Transverse colon (tissue), 4 donors: ENCODE results near the gene PRUNE1. TPM values are rescaled to one million over a fixed set of nuclear protein-coding genes. Genes with fewer than 3 reads are reported as not detected.
A peak's percentile ranks its signal among the peaks of the same experiment; 100 is the strongest.

ENCODE experiments used
- DNase-seq: peaks from one replicate; pipeline ENCODE4 v3.0.0-alpha.2; 2019
- H3K27ac ChIP-seq, 4 donors: fragments of 200-600 bp; sonication (generic); 2 replicates each; pipeline ENCODE4 v1.5.1; 2016 to 2018; ENCODE audit warnings: inconsistent platforms in 4 of 4
- H3K27me3 ChIP-seq: fragments of 200-600 bp; sonication (generic); 2 replicates; pipeline ENCODE4 v1.5.1; 2017; ENCODE audit warnings: inconsistent platforms
- H3K36me3 ChIP-seq, 4 donors: fragments of 200-600 bp; sonication (generic); 2 replicates each; pipeline ENCODE4 v1.5.1; 2017 to 2019; ENCODE audit warnings: inconsistent platforms in 4 of 4
- H3K4me1 ChIP-seq, 4 donors: fragments of 200-600 bp; sonication (generic); 2 replicates each; pipeline ENCODE4 v1.5.1; 2017 to 2020; ENCODE audit warnings: inconsistent platforms in 4 of 4
- H3K4me3 ChIP-seq, 4 donors: fragments of 200-600 bp; sonication (generic); 1 replicate in 1 of 4; 2 replicates in 3 of 4; pipeline versions ENCODE4 v1.5.1 to v1.6.1; 2017 to 2019; ENCODE audit warnings: inconsistent platforms in 4 of 4
- H3K9me3 ChIP-seq, 2 donors: fragments of 200-600 bp; sonication (generic); 2 replicates each; pipeline ENCODE4 v1.5.1; 2017 to 2019; ENCODE audit warnings: inconsistent platforms in 2 of 2
- CTCF ChIP-seq, 5 experiments: fragments of 200-600 bp in 3 of 5; fragments of 450-650 bp in 2 of 5; sonication (generic) in 3 of 5; IDR thresholded peaks; 1 replicate in 2 of 5; 2 replicates in 3 of 5; pipeline ENCODE4 v1.5.1; 2016 to 2017; ENCODE audit warnings: antibody characterized with exemption in 5 of 5, inconsistent platforms in 3 of 5, mild to moderate bottlenecking in 2 of 5, moderate library complexity in 1 of 5
- EP300 ChIP-seq: sonication (generic); formaldehyde crosslinking; IDR thresholded peaks from one replicate; pipeline ENCODE4 v1.6.1; 2017; ENCODE audit warnings: antibody characterized with exemption, low read depth
- POLR2A ChIP-seq: fragments of 450-650 bp; IDR thresholded peaks from one replicate; pipeline ENCODE4 v1.6.1; 2016; ENCODE audit warnings: antibody characterized with exemption, mild to moderate bottlenecking, moderate library complexity
- POLR2AphosphoS5 ChIP-seq, 3 donors: sonication (generic); formaldehyde crosslinking; IDR thresholded peaks; one replicate each; pipeline ENCODE4 v1.6.1; 2016; ENCODE audit warnings: antibody characterized with exemption in 3 of 3
- WGBS, 2 donors: methylation state at CpG; one replicate each; pipeline ENCODE4 v1.1.5; 2018; ENCODE audit warnings: low coverage in 1 of 2; 5-methylcytosine and 5-hydroxymethylcytosine counted together
- in situ Hi-C, 4 donors: fragments of 200-750 bp; cut with MboI; loops; one replicate each; pipeline versions ENCODE4 v1.15.0 to v1.15.1; 2017; ENCODE audit warnings: low sequenced_read_pairs in 3 of 4, low pct_ligation_motif_present in 1 of 4, low pct_unique_long_range_greater_than_20kb in 1 of 4
- intact Hi-C: fragments of 100-400 bp; cut with DNase I; formaldehyde crosslinking; loops from one replicate; pipeline ENCODE4 v1.15.1; 2023; ENCODE audit warnings: low total_unique reads
- total RNA-seq, 4 donors: library from RNA; depleted of rRNA; stranded (reverse); fragments of >200 nt; gene quantifications; one replicate each; pipeline ENCODE4 v1.1.0, GENCODE V29; 2016

PRUNE1 gene
- total RNA-seq, 4 donors from 2014 or later, result 9.0 to 80.4 (median 26.8) TPM

DNA sequence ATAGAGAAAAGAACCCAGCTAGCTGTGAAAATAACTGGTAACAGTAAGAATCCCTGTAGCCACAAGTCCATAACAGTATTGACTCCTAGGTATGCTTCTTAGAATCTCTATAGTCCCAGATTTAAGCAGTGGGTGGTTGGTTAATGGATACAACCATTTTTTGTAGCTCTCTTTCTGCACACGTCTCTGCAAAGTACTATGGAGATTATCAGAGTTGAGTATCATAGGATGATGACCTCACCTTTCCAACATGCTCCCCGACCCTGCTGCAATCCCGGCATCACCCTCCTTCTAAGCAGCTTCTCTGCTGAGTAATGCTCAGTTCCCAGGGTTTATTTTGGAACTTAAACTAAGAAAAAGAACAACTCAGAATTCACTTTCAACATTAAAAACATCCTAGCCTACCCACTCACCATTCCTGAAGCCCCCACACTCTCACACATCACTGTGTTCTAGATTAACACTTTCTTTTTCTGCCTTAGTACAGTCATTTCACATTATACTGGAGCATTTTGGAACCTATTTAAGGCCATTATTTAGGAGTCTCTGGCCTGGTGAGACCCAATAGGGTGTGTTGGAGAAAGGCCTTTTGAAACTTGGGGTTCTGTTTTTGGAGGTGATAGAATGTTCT, 54.6 kb downstream of the PRUNE1 start:
- Histone ChIP-seq H3K27ac (no peak overlapping the region), H3K27me3 (no peaks in the 10 kb centered on the region), H3K36me3 (no peaks in the 10 kb centered on the region), H3K4me3 (no peak overlapping the region), H3K9me3 (no peaks in the 10 kb centered on the region), H3K4me1 (peaks cover 4 to 20% (median 11%) of the 10 kb centered on the region in 4 donors)
- intact Hi-C loops (no loop called here), in situ Hi-C loops (no loop called here)
- no peak for TF ChIP-seq EP300
- no peak for TF ChIP-seq POLR2A
- TF ChIP-seq CTCF (IDR thresholded peaks at IDR 0.05), result no peak
- no peak for TF ChIP-seq POLR2AphosphoS5 (IDR thresholded peaks at IDR 0.05)
- DNase-seq, result no peak
- WGBS, 2 donors, result 67 to 76% methylated on average over 3 of the region's 3 CpGs

DNA sequence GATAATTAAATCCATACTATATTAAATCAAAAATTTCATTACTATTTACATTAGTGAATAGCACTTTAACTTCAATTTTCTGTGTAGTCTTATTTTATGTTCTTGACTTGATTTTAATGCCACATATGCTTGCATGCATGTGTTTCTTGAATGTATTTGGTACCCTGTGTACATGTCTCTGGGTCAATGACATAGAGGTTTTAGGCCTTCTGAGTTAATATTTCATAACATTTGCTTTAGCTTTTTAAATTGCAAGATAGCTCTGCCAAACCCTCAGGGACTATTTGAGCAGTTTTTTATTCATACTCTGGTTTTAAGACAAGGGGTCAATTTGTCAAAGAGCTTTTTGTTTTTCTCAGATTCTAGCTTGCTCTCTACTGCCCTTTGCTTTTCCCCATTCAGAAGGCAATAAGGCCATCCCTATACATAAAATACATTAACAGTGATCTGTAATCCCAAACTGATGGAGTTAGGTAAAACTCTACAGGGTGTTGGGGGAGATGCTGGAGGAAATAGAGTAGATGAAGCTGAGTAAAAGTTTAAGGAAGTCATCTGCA, 56.9 kb downstream of the PRUNE1 start:
- intact Hi-C loops (no loop called here), in situ Hi-C loops (no loop called here)
- Histone ChIP-seq H3K27ac (no peak overlapping the region), H3K4me3 (no peak overlapping the region), H3K27me3 (no peaks in the 10 kb centered on the region), H3K4me1 (peaks cover 4 to 11% (median 6%) of the 10 kb centered on the region in 4 donors), H3K36me3 (no peaks in the 10 kb centered on the region), H3K9me3 (no peaks in the 10 kb centered on the region)
- DNase-seq, result no peak
- no peak for TF ChIP-seq EP300
- no peak for TF ChIP-seq CTCF (IDR thresholded peaks at IDR 0.05)
- TF ChIP-seq POLR2A, result no peak
- no peak for TF ChIP-seq POLR2AphosphoS5 (IDR thresholded peaks at IDR 0.05)

DNA sequence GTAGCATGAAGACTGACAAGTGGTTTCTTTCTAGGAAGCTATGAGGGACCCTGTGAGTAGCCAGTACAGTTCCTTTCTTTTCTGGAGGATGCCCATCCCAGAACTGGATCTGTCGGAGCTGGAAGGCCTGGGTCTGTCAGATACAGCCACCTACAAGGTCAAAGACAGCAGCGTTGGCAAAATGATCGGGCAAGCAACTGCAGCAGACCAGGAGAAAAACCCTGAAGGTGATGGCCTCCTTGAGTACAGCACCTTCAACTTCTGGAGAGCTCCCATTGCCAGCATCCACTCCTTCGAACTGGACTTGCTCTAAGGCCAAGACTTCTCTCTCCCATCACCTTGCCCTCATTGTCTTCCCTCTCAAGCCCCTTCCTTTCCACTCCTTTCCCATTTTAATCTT, 58.9 kb downstream of the PRUNE1 start:
- H3K4me1 ChIP-seq, result peaks cover 2 to 13% (median 7%) of the 10 kb centered on the region in 4 donors
- in situ Hi-C loops, result no loop called here
- DNase-seq, result no peak
- H3K9me3 ChIP-seq, result no peaks in the 10 kb centered on the region
- no peaks in the 10 kb centered on the region for H3K36me3 ChIP-seq
- intact Hi-C loops, result no loop called here
- 95 to 100% methylated on average over 1 to 4 of the region's 4 CpGs for WGBS, 2 donors
- no peak overlapping the region for H3K4me3 ChIP-seq
- TF ChIP-seq POLR2AphosphoS5 (IDR thresholded peaks at IDR 0.05) (no peak), CTCF (IDR thresholded peaks at IDR 0.05) (no peak), EP300 (no peak), POLR2A (no peak)
- H3K27me3 ChIP-seq, result no peaks in the 10 kb centered on the region
- no peak overlapping the region for H3K27ac ChIP-seq

- Histone ChIP-seq H3K27ac (peak overlapping the region; percentile 92 to 100 (median 98)), H3K4me3 (no peak overlapping the region), H3K36me3 (no peaks in the 10 kb centered on the region), H3K9me3 (no peaks in the 10 kb centered on the region), H3K4me1 (peaks cover 2 to 16% (median 7%) of the 10 kb centered on the region in 4 donors), H3K27me3 (no peaks in the 10 kb centered on the region)
- in situ Hi-C loops, result no loop called here
- intact Hi-C loops, result no loop called here
- 61 to 78% methylated on average over 2 to 5 of the region's 5 CpGs for WGBS, 2 donors
- TF ChIP-seq POLR2A, result no peak
- TF ChIP-seq POLR2AphosphoS5 (IDR thresholded peaks at IDR 0.05), result no peak
- no peak for TF ChIP-seq CTCF (IDR thresholded peaks at IDR 0.05)
- TF ChIP-seq EP300, result no peak
- no peak for DNase-seq
These were observed 60.8 kb downstream of the PRUNE1 start for GRCh38 chr1:151069103-151069486.
